ENCODE results near the gene PDE4D.

PDE4D gene

DNA sequence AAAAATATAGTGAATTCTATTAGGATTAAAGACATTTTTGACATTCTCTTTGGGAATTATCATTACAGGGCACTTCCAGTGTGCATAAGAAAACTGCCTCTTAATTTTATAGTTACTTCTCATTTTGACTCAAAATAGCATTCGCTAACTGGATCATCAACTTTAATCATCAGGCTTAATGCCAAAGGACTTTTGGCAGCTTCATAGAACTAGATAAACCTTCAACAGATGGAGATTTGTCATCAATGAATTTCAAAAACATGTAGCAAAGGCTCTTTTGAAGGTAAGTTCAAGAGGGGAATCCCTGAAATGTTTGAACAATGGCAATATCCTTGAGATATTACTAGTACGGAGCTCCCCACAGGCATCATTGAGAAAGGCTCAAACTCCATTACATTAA, 447.2 kb downstream of the PDE4D start:
- Histone ChIP-seq H3K4me1 (ENCODE audit: control insufficient read depth, insufficient read depth, low read length, poor library complexity, severe bottlenecking) (no peaks in the 10 kb centered on the region), H3K9me3 (ENCODE audit: control insufficient read depth, low read length) (peaks cover 9% of the 10 kb centered on the region), H3K36me3 (ENCODE audit: control insufficient read depth, insufficient read depth, low read length) (no peaks in the 10 kb centered on the region), H3K27ac (ENCODE audit: low read depth, low read length, severe bottlenecking) (no peak overlapping the region), H3K4me3 (ENCODE audit: extremely low read depth, insufficient read depth, low read length, poor library complexity, severe bottlenecking) (no peak overlapping the region)
- WGBS, 2 experiments (ENCODE audit: insufficient coverage in 2 of 2) = 80% methylated on average over 1 of the region's 2 CpGs; no CpG with 5 or more reads in 1 of the 2 experiments

DNA sequence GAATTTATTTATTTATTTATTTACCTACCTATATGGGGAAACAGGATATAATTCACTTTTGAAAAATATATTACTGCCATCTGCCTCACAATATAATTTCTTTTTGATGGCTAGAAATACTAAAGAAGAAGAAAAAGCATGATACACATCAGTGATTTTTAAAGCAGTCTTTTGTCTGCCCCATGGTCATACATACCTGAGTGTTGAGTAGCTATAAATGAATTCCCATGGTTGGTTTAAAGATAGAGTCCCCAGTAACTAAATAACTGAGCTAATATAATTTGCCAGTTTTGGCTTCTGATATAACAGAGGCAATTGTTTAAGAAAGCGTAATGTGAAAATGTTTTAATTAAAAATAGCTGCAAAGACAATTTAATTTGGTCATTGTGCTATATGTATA, 447.8 kb downstream of the PDE4D start:
- Histone ChIP-seq H3K27ac (ENCODE audit: low read depth, low read length, severe bottlenecking) (no peak overlapping the region), H3K4me1 (ENCODE audit: control insufficient read depth, insufficient read depth, low read length, poor library complexity, severe bottlenecking) (no peaks in the 10 kb centered on the region), H3K4me3 (ENCODE audit: extremely low read depth, insufficient read depth, low read length, poor library complexity, severe bottlenecking) (no peak overlapping the region), H3K36me3 (ENCODE audit: control insufficient read depth, insufficient read depth, low read length) (no peaks in the 10 kb centered on the region), H3K9me3 (ENCODE audit: control insufficient read depth, low read length) (peaks cover 9% of the 10 kb centered on the region)
- WGBS, 2 experiments (ENCODE audit: insufficient coverage in 2 of 2) = no CpG with 5 or more reads among the region's 1 CpG

DNA sequence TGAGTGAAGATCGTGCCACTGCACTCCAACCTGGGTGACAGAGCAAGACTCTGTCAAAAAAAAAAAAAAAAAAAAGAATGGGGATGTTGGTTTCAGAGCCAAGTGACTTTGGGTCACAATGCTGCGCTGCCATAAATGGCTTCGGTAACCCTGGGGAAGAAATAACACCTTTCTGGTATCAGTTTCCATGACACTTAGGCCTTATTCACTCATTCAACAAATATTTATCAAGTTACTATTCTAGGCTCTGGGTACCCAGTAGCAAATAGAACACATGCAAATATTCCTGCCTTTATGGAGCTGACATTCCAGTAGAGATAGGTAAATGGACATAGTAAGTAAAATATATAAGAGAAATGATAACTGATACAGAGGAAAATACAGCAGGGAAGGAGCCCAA, 454.2 kb downstream of the PDE4D start:
- H3K36me3 ChIP-seq (ENCODE audit: control insufficient read depth, insufficient read depth, low read length) = no peaks in the 10 kb centered on the region
- no peak overlapping the region for H3K27ac ChIP-seq (ENCODE audit: low read depth, low read length, severe bottlenecking)
- H3K4me3 ChIP-seq (ENCODE audit: extremely low read depth, insufficient read depth, low read length, poor library complexity, severe bottlenecking) = no peak overlapping the region
- H3K9me3 ChIP-seq (ENCODE audit: control insufficient read depth, low read length) = no peaks in the 10 kb centered on the region
- 84 to 85% methylated on average over 1 to 3 of the region's 3 CpGs for WGBS, 2 experiments (ENCODE audit: insufficient coverage in 2 of 2)
- H3K4me1 ChIP-seq (ENCODE audit: control insufficient read depth, insufficient read depth, low read length, poor library complexity, severe bottlenecking) = no peaks in the 10 kb centered on the region

DNA sequence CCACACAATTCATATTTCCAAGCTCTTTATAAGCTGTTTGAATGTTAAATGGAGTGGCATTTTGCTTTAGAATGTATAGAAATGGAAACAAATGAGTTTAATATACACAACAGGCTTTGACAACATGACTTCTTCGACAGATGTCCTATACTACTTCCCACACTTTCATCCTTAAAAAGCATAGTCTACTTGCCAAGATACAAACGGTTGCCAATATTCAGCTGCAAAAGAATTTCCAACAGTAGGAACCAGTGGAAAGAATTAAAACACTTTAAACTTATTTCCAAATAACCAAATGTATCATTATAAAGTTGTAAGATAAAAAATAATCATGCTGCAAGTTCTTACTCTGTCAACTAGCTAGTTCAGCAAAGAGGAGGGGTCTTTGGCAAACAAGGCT, 456.4 kb downstream of the PDE4D start:
- Histone ChIP-seq H3K4me1 (ENCODE audit: control insufficient read depth, insufficient read depth, low read length, poor library complexity, severe bottlenecking) (no peaks in the 10 kb centered on the region), H3K4me3 (ENCODE audit: extremely low read depth, insufficient read depth, low read length, poor library complexity, severe bottlenecking) (no peak overlapping the region), H3K27ac (ENCODE audit: low read depth, low read length, severe bottlenecking) (no peak overlapping the region), H3K36me3 (ENCODE audit: control insufficient read depth, insufficient read depth, low read length) (no peaks in the 10 kb centered on the region), H3K9me3 (ENCODE audit: control insufficient read depth, low read length) (no peaks in the 10 kb centered on the region)
- whole genome bisulfite sequencing, 2 experiments (ENCODE audit: insufficient coverage in 2 of 2) = 83% methylated on average over 1 of the region's 2 CpGs; no CpG with 5 or more reads in 1 of the 2 experiments

DNA sequence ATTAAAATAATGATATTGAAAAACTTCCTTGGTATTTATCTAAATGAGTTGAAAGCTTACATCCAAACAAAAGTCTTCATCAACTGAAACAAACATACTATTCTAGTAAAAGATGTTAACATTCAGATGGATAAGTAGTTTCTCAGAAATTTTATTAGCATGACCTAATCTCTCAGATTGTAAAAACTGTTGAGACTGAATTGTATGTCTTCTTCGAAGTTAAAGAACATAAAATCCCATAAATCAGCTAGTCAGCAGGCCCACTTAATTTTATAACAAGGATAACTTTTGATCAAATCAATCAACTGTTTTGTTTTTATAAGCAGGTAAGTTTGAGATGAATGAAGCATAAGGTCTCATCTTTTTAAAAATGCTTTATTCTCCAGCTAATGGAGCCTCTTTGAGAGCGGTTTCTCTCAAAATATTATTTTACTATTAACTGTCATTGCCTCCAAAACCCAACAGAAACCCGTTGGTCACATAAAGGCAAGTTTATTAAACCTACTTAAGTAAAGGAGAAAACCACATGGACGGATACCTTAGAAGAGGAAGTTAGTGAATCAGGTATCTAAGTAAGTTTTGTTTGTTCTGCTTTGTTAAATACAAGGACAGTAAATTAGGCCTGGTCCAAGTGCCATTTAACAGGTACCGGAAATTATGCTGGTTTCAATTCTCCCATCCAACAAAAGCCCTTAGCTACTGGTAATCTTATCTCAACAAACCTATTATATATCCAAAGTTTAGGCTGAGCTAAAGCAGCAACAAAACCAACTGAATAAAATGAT, 457.0 kb downstream of the PDE4D start:
- Histone ChIP-seq H3K27ac (ENCODE audit: low read depth, low read length, severe bottlenecking) (no peak overlapping the region), H3K9me3 (ENCODE audit: control insufficient read depth, low read length) (no peaks in the 10 kb centered on the region), H3K36me3 (ENCODE audit: control insufficient read depth, insufficient read depth, low read length) (no peaks in the 10 kb centered on the region), H3K4me1 (ENCODE audit: control insufficient read depth, insufficient read depth, low read length, poor library complexity, severe bottlenecking) (no peaks in the 10 kb centered on the region), H3K4me3 (ENCODE audit: extremely low read depth, insufficient read depth, low read length, poor library complexity, severe bottlenecking) (no peak overlapping the region)
- WGBS, 2 experiments (ENCODE audit: insufficient coverage in 2 of 2) = 80 to 100% methylated on average over 1 of the region's 5 CpGs

DNA sequence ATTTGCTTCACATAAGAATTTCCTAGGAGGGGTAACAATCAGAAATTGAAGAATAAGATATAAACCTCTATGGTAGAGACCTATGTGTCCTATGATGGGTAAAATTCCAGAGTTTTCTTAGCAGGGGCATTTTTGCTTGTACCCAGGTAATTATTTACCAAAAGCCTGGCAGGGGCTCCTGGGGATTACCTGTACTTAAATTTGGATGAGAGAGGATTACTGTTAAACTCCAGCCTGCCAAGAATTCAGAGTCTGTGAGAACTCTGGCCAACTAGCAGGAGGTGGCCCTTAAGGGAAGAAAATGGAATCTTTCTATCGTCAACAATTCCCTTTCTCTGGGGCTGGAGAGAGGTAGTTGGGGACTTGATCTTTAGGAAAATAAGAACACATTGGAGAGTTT, 460.4 kb downstream of the PDE4D start:
- Histone ChIP-seq H3K27ac (ENCODE audit: low read depth, low read length, severe bottlenecking) (no peak overlapping the region), H3K36me3 (ENCODE audit: control insufficient read depth, insufficient read depth, low read length) (no peaks in the 10 kb centered on the region), H3K4me1 (ENCODE audit: control insufficient read depth, insufficient read depth, low read length, poor library complexity, severe bottlenecking) (no peaks in the 10 kb centered on the region), H3K9me3 (ENCODE audit: control insufficient read depth, low read length) (no peaks in the 10 kb centered on the region), H3K4me3 (ENCODE audit: extremely low read depth, insufficient read depth, low read length, poor library complexity, severe bottlenecking) (no peak overlapping the region)
- WGBS, 2 experiments (ENCODE audit: insufficient coverage in 2 of 2) = no CpG with 5 or more reads among the region's 1 CpG

DNA sequence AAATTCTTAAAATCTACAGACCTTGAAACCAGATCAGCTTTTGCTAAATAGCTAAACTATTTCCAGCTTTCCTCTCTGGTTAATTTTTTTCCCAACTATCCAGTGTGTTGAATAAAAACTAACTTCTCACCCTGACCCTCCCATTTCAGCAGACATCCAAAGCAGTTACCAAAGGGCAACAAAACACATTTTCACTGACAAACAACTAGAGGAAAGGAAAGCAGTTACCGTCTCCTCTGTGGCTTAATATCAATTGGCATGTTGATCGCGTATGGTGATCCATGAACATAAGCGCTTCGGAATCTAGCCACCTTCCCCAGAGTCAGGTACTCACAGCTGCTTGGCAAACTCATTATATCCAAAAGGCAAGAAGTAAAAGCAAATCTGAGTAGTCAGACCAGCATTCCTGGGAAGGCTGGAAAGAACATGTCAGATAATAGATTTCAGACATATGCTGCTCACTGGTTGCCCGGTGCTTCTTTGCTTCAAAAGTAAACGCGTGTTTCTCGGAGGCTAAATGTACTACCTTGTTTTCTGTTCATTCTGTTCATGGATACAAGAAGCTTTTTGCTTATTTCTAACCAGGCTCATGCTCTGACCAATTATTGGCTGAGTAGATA, 463.4 kb downstream of the PDE4D start:
- Histone ChIP-seq H3K4me3 (ENCODE audit: extremely low read depth, insufficient read depth, low read length, poor library complexity, severe bottlenecking) (no peak overlapping the region), H3K27ac (ENCODE audit: low read depth, low read length, severe bottlenecking) (no peak overlapping the region), H3K4me1 (ENCODE audit: control insufficient read depth, insufficient read depth, low read length, poor library complexity, severe bottlenecking) (no peaks in the 10 kb centered on the region), H3K9me3 (ENCODE audit: control insufficient read depth, low read length) (no peaks in the 10 kb centered on the region), H3K36me3 (ENCODE audit: control insufficient read depth, insufficient read depth, low read length) (no peaks in the 10 kb centered on the region)
- WGBS, 2 experiments (ENCODE audit: insufficient coverage in 2 of 2) = 95 to 98% methylated on average over 8 to 9 of the region's 9 CpGs

DNA sequence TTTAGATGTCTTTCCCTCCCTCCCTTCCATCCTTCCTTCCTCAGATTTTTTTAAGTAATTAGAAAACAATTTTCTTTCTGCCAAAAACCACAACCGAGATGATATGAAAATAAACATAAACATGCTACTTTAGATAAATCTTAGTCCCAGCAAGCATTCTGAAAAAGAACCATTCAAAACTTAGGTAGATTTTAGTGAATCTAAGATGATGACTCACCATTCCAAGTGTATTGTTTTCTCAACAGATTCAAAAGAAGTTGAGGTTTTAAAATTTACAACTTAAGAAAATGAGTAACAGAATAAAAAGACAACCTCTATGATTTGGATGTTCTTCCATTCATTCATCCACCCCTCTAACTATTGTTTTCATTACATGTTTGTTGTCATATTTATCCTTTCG, 465.1 kb downstream of the PDE4D start:
- no peak overlapping the region for H3K4me3 ChIP-seq (ENCODE audit: extremely low read depth, insufficient read depth, low read length, poor library complexity, severe bottlenecking)
- H3K9me3 ChIP-seq (ENCODE audit: control insufficient read depth, low read length) = no peaks in the 10 kb centered on the region
- WGBS, 2 experiments (ENCODE audit: insufficient coverage in 2 of 2) = no CpG with 5 or more reads among the region's 2 CpGs
- H3K27ac ChIP-seq (ENCODE audit: low read depth, low read length, severe bottlenecking) = no peak overlapping the region
- H3K36me3 ChIP-seq (ENCODE audit: control insufficient read depth, insufficient read depth, low read length) = no peaks in the 10 kb centered on the region
- H3K4me1 ChIP-seq (ENCODE audit: control insufficient read depth, insufficient read depth, low read length, poor library complexity, severe bottlenecking) = no peaks in the 10 kb centered on the region

DNA sequence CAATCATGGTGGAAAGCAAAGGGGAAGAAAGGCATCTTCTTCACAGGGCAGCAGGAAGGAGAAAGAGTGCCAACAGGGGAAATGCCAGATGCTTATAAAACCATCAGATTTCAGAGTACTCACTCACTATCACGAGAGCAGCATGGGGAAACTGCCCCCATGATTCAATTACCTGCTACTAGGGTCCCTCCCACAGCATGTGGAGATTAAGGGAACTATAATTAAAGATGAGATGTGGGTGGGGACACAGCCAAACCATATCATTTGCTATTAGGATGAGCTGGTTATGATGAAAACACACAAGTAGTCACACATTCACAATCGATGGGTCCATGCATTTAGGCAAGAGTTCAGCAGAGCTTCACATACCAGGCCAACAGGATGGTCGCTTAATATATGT, 469.0 kb downstream of the PDE4D start:
- no peaks in the 10 kb centered on the region for H3K9me3 ChIP-seq (ENCODE audit: control insufficient read depth, low read length)
- no peaks in the 10 kb centered on the region for H3K36me3 ChIP-seq (ENCODE audit: control insufficient read depth, insufficient read depth, low read length)
- no CpG with 5 or more reads among the region's 3 CpGs for WGBS, 2 experiments (ENCODE audit: insufficient coverage in 2 of 2)
- H3K27ac ChIP-seq (ENCODE audit: low read depth, low read length, severe bottlenecking) = no peak overlapping the region
- H3K4me3 ChIP-seq (ENCODE audit: extremely low read depth, insufficient read depth, low read length, poor library complexity, severe bottlenecking) = no peak overlapping the region
- no peaks in the 10 kb centered on the region for H3K4me1 ChIP-seq (ENCODE audit: control insufficient read depth, insufficient read depth, low read length, poor library complexity, severe bottlenecking)

DNA sequence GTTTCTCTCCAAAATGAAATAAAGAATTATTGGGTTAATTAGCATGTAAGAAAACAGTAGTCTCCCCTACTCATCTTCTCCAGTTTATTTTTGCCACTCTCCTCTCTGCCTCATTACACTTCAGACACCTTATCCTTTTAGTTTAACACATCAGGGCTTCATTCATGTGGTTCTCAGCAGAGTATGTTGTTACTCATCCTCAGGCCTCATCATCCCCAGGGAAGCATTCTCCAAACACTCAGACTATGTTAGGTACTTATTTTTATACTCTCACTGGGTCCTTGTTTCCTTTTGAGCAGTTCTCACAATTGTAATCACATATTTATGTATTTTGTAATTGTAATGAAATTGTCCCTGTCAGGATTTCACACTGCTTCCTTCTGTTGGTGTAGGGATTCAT, 470.5 kb downstream of the PDE4D start:
- Histone ChIP-seq H3K9me3 (ENCODE audit: control insufficient read depth, low read length) (no peaks in the 10 kb centered on the region), H3K27ac (ENCODE audit: low read depth, low read length, severe bottlenecking) (no peak overlapping the region), H3K36me3 (ENCODE audit: control insufficient read depth, insufficient read depth, low read length) (no peaks in the 10 kb centered on the region), H3K4me1 (ENCODE audit: control insufficient read depth, insufficient read depth, low read length, poor library complexity, severe bottlenecking) (no peaks in the 10 kb centered on the region), H3K4me3 (ENCODE audit: extremely low read depth, insufficient read depth, low read length, poor library complexity, severe bottlenecking) (no peak overlapping the region)
